GM13977 (cell line): ENCODE data around the gene LRRC58.

Experiments used
- DNase-seq: peaks from one replicate; pipeline ENCODE4 v3.0.0; 2012; ENCODE audit warnings: low spot score
- in situ Hi-C: fragments of 300-500 bp; cut with MboI; formaldehyde crosslinking; loops from one replicate; pipeline ENCODE4 v1.12.0; 2022; ENCODE audit warnings: low sequenced_read_pairs, low pct_unique_long_range_greater_than_20kb, mixed read lengths, inconsistent platforms; ENCODE audit not compliant: unreplicated experiment
- TF ChIP-seq, protein P1 (sequence below): IDR thresholded peaks from 2 replicates; pipeline ENCODE4 v1.5.1; 2012; ENCODE audit warnings: mild to moderate bottlenecking, control low read depth; ENCODE audit not compliant: insufficient read depth; ENCODE audit errors: extremely low read depth, missing control alignments

LRRC58 gene

DNA sequence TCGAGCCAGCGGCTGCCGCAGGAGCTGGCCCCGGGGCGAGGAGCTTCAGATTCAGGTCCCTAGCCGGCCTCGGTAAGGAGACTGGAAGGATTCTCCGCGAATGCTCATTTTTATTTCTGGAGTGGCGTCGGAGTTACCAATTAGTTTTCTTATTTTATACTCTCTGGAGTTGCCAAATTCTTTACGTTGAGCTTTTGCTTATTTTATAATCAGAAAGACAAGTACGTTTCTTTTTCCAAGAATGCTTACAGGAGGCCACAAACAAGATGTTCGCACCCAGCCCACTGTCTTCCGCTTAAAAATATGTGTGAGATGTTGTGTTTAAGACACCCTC is 63.7 kb downstream of the LRRC58 start:
- TF ChIP-seq, protein P1, sequence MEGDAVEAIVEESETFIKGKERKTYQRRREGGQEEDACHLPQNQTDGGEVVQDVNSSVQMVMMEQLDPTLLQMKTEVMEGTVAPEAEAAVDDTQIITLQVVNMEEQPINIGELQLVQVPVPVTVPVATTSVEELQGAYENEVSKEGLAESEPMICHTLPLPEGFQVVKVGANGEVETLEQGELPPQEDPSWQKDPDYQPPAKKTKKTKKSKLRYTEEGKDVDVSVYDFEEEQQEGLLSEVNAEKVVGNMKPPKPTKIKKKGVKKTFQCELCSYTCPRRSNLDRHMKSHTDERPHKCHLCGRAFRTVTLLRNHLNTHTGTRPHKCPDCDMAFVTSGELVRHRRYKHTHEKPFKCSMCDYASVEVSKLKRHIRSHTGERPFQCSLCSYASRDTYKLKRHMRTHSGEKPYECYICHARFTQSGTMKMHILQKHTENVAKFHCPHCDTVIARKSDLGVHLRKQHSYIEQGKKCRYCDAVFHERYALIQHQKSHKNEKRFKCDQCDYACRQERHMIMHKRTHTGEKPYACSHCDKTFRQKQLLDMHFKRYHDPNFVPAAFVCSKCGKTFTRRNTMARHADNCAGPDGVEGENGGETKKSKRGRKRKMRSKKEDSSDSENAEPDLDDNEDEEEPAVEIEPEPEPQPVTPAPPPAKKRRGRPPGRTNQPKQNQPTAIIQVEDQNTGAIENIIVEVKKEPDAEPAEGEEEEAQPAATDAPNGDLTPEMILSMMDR, result no peak
- DNase-seq, result no peak
- in situ Hi-C loops, result no loop called here

DNA sequence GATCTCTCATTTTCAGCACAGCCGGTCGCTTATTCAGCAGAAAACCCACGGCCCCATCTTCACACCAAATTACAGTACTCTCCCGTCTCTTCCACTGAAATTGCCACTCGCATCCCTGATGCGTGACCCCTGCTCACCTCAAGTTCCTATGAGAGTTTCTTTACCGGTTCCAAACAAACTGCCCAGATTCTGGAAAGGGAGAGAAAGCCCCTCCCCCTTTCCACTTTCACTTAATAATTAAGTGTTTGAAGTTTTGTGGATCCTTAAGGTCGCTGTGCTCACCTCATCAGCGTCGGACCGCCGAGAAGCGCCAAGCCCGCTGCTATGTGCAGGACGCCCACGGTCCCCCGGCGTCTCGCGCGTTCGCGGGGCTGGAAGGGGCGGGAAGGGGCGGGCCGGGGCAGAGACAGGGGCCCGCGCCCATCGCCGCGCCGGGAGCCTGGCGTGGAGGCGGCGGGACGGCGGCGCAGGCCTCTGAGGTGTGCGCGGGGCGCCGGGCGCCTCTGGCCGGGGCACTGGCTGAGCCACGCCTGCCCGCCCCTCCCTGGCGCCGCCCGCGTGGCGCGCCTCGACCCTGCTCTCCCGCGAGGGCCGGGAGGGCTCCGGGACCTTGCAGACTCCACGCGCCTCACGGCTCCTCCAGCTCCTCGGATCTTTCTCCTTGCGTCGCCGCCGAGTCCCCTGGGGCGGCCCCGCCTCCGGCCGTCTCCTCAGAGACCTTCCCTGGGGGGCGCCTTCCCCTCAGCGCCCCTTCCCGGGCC is 64.2 kb downstream of the LRRC58 start, which contains the start of gene GPR156:
Gene GPR156 (minus strand): TSS at position 476 of the 761 bp plus-strand sequence. CDS start 41,124 bp downstream, outside the sequence.
- in situ Hi-C loops, result no loop called here
- TF ChIP-seq, protein P1, result no peak
- peak; percentile 48 for DNase-seq

DNA sequence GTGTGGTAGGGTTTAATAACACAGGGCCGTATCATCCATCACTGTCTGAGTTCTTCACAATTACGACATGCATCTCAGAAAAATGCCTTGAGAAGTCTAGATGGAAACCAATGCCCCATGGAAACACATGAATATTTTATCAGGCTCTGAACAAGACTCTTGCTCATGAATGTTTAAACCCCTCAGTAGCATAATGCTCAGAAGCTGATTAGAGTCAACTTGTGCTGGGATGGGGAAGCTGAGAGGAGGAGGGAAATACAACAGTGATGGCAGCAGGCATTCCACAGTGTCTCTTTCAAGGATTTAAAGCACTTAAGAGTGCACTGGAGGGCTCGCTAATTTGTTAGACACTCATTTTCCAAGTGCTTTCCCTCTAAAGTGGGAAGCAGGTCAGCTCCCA is 67.9 kb downstream of the LRRC58 start:
- TF ChIP-seq, protein P1, result no peak
- in situ Hi-C loops, result no loop called here
- no peak for DNase-seq

DNA sequence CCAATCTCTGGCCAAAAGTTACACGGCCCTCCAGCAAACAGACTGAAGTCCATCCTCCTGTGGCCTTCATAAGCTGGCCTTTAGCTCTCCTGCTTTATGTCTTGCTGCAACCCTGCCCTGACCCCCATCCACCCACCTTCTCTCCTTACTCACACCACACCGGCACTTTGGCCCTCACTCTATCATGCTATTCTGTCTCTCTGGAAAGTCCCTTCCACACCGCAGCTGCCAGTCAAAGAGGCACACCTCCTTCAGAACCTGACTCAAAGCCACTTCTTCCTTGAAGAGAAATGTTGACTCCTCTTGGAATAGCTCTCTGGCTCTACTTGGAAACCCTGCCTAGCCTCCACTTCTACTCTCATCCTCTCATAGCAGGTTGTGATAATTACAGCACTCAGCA is 68.6 kb downstream of the LRRC58 start:
- DNase-seq, result peak; percentile 48
- TF ChIP-seq, protein P1, result no peak
- in situ Hi-C loops, result no loop called here

DNA sequence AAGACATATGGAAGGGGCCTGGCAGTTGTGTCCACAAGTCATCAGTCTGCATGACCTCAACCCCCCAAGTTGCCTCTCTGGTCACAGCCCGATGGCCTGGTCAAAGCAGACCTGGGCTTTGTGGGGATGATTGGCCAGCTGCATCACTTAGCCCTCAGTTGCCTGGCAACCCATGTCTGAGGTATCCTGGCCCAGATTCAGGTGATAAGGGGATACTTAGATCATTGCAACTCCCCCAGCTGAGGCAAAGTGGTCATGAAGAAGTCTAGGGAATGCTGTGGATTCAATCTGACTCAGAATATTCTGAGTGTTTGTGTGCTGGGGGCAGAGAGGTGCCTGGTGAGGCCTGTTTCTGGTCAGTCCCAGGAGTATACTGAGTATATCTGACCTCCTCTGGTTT is 69.1 kb downstream of the LRRC58 start:
- in situ Hi-C loops, result no loop called here
- no peak for DNase-seq
- TF ChIP-seq, protein P1, result no peak

DNA sequence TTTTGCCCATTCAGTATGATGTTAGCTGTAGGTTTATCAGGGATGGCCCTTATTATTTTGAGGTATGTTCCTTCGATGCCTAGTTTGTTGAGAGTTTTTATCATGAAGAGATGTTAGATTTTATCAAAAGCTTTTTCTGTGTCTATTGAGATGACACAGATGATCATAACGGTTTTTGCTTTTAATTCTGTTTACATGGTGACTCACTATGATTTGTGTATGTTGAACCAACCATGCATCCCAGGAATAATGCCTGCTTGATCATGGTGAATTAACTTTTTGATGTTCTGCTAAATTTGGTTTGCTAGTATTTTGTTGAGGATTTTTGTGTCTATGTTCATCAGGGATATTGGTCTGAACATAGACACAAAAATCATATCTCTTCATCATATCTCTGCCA is 72.4 kb downstream of the LRRC58 start:
- in situ Hi-C loops, result no loop called here
- TF ChIP-seq, protein P1, result no peak
- DNase-seq, result no peak

DNA sequence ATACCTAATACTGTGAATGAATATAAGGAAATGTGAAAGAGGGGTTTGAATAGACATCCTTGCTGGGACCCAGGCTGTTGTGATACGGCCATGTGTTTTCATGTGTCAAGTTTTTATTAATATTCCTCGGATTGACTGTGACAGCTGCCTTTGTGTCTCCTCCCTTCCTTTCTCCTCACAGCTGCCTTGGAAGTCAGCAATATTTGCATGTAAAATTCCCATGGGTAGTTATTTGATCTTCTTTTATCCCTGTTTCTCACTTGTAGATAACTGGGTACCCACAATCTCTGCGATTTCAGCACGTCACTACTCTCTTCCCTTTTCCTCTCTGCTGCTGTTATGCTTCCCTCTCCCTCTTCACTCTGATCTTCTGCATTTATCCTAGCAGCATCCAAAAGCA is 73.5 kb downstream of the LRRC58 start:
- DNase-seq, result no peak
- TF ChIP-seq, protein P1, result no peak

More for the DNA sequence above, 73.5 kb downstream of the LRRC58 start:
- in situ Hi-C loops, result no loop called here
